IPS DF 4.7 (cell line): ENCODE measurements around the gene IVD.

Experiments used
- DNase-seq: peaks from one replicate; pipeline ENCODE4 v3.0.0-alpha.2; 2013; ENCODE audit warnings: low spot score; ENCODE audit errors: extremely low read depth

IVD gene

GRCh38 chr15:40414816-40415215 is 9.2 kb downstream of the IVD start:
- no peak for DNase-seq

DNA sequence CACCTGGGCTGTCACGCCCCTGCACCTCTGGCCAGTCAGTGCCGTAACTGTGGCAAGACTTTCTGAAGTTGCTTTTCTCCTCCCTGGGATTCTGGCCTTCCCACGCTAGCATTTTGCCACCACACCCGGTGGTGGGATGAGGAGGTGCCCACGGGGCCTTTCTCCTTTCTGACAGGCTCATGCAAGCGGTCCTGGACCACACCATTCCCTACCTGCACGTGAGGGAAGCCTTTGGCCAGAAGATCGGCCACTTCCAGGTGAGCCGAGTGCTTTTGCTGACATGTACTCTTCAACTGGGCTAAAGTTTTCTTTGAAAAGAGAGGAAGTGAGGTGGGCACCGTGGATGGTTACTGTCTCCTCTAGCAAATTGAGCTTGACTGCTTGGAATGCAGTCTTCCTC is 9.6 kb downstream of the IVD start:
- no peak for DNase-seq

- DNase-seq, result no peak
These were observed 10.5 kb downstream of the IVD start for GRCh38 chr15:40416056-40416455.

GRCh38 chr15:40418126-40418525 is 12.5 kb downstream of the IVD start:
- no peak for DNase-seq

DNA sequence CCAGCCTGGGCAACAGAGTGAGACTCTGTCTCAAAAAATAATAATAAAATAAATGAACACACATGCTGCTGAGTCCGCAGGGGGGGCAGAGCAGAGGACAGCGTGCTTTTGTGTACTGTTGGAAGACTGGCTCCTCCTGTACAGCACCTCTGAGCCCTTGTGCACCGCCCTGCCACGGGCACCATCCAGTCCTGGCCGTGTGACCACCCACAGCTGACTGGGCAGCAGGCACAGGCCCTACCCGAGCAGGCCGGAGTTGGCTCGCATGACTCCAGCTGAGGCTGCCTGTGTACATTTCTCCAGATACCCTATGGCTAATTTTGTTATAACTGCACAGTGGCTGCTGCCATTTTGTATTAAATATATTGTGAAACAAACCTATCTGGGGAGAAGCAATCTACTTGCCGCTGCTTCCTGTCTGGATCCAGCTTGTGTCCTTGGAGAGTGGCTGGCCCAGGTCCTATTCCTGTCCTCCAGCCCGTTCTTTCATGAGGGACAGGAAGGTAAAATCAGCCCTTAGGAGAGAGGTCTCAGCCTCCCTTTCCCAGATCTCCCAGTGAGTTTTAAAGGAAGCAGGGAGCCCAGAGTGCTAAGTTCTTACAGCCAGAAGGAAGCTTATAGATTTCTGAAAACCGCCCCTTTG is 14.6 kb downstream of the IVD start:
- no peak for DNase-seq

DNA sequence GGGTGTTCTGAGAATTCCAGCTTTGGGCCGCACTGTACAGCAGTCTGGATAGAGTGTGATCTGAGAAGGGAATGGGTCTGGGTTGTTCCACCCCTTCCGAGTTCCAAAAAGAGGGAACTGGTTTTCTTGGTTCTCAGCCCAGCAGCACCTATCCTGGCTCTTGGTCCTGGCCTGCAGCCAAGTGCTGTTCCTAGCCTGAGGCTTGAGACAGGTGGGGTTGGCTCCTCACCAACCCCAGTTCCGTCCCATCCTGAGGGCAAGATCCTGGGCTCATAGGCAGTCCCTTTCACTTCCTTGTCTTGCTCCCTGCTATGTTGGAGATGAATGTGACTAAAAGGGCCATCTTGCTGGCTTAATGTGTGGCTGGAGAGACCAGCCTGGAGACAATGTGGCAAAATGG is 15.2 kb downstream of the IVD start:
- no peak for DNase-seq

DNA sequence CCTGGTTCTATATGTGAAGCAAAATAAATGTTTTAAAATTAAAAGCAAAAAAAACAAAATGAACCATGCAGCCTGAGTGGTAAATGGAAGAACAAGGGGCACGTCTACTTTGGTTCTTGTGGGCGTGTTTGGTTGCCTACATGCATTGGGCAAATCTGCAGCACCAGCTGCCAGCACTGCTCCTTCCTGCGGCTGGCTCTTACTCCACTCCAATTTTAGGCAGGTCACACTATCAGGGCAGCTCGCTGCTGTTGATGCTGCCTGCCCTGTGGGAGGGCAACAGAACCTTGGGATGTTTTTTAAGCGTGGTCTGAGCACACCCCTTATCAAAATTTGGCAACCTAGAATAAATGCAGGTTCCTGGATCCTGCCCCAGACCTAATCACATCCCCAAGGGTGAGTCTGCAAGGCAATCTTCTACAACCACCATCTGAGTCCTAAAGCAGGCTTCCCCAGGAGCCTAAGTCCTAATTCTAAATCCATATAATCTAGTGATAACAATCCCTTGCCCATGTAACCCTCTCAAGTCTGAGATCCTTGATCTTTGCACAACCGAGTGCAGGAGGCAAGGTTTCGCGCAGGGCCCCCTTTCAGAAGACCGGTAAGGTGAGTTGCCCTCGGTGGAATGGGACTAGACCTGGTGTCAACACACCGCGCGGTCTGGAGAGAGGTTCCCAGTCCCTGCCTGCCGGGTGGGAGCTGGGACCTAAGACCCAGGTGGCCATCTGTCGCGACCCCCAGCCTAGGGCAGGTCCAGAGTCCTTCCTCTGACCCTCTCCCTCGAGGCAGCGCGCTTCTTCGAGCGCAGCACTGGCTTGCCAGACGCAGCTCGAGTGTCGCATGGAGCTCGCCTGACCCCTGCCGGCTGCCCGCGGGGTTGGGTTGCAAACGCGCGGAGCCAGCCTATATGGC is 15.9 kb downstream of the IVD start:
- DNase-seq, result no peak

- DNase-seq, result no peak
These were observed 19.0 kb downstream of the IVD start for GRCh38 chr15:40424483-40425115.

DNA sequence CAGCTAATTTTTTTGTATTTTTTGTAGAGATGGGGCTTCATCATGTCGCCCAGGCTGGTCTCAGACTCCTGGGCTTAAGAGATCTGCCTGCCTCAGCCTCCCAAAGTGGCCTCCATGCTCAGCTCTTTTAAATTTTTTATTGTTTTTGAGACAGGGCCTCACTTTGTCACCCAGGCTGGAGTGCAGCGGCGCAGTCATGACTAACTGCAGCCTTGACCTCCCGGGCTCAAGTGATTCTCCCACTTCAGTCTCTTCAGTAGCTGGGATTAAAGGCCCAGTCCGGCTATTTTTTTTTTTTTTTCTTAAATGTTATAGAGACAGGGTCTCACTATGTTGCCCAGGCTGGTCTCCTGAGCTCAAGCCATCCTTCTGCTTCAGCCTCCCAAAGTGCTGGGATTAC is 20.1 kb downstream of the IVD start:
- no peak for DNase-seq

GRCh38 chr15:40427188-40427587 is 21.6 kb downstream of the IVD start:
- DNase-seq, result no peak

GRCh38 chr15:40428185-40428584 is 22.6 kb downstream of the IVD start:
- DNase-seq, result no peak

GRCh38 chr15:40429068-40429710 is 23.6 kb downstream of the IVD start:
- no peak for DNase-seq

GRCh38 chr15:40430271-40430805 is 24.7 kb downstream of the IVD start:
- no peak for DNase-seq

- DNase-seq, result no peak
These were observed 29.6 kb downstream of the IVD start for GRCh38 chr15:40435023-40435709.

- DNase-seq, result no peak
These were observed 30.1 kb downstream of the IVD start for GRCh38 chr15:40435710-40436089.

DNA sequence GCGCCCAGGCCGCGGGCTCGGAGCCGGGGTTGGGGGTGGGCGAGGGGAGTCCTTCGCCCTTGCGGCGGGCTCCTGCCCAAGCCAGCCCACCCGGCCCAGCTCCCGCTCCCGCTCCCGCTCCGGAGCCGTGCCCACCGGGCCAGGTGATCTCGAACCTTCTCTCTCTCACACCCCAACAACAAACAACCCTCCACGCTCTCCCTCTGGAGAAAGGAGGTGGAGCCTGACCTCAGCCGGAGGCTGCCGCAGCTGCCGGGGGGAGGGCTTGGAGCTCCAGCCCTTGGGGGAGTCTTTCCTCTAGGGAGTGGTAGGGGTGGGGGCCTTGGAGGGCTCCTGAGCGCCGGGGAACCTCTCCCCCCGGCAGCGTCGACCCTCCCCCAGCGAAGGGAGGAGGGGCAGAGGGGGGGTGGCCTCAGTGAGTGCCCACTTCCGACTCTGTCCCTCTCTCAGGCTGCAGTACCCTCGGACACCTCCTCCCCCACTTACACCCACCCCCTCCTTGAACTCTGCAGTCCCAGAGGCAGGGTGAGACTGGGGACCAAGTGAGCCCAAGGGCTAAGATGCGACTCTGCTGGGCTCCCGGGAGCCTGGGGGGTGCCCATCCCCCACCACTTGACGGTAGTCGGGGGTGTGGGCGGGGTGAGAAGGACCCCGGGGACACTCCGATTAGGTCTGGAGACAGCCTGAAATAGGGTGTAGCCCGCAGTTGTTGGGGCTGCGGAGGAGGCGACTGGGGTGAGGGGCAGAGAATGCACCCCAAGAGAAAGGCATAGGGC is 30.7 kb downstream of the IVD start:
- no peak for DNase-seq

DNA sequence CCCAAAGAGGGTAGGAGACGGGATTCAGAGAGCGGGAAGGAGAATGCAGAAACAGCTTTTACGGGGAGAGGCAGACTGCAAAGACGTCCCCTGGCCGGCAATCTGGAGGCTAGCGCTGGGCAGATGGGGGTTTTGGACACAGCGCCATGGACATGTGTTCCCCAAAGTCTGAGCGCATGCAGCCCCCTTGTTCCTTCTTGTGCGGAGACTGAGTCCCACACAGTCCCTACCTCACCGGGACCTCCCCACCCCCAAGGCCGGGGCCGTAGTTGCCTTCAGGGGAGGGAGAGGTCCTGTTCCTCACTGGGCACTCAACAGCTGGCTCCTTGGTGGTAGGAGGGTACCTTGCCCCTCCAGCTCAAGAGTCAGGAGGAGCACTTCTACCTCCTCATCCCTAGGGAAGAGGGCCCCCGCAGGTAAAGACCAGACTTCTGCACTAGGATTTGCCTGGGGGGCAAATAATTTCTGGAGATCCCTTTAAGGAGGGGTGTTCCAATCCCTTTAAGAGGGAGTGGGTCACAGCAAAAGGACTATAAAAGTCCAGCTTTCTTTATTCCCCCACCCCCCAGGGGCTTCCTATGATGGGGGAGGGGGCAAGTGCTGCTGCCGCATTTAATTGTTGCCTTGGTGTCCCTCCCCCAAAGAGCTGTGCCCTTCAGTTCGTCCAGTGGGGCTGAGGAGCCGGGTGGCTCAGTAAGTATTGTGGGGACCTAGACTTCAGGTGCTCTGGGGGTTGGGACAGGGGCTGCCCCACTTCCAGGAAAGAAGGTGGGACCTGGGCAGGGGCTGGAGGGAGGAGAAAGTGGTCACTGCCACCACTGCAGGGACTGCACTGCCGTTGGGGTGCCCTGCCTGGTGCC is 31.5 kb downstream of the IVD start:
- no peak for DNase-seq

GRCh38 chr15:40437752-40438687 is 32.4 kb downstream of the IVD start:
- no peak for DNase-seq
